ENCODE data around the gene ABLIM3. TPM values are rescaled to one million over a fixed set of nuclear protein-coding genes. Genes with fewer than 3 reads are reported as not detected.

Gene ABLIM3
- total RNA-seq, 1 donor from 2014 or later: 3.9 TPM

DNA sequence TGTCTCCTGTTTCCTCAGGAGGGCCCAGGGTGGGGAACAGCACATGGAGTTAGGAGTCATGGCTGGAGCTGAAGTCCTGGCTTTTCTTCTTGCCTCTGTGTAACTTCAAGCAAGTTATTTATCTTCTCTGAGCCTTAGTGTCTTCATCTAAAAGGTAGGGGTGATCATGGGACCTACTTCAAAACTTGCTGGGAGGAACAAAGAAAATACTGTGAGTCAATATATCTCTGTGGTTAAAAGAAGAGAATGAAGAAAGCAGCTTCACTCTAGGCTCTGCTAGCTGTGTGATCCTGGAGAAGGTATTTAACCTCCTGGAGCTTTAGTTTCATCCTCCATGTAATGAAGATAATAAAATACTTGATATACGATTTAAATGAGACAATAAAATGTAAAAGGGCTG, 156.9 kb downstream of the ABLIM3 start:
- Histone ChIP-seq H3K27me3 (ENCODE audit: insufficient read depth, low read length) (no peaks in the 10 kb centered on the region), H3K4me1 (ENCODE audit: insufficient read depth, low read length) (no peaks in the 10 kb centered on the region), H2AFZ (ENCODE audit: low read depth, low read length) (no peak overlapping the region), H3K9me3 (ENCODE audit: insufficient read depth, low read depth, low read length) (no peaks in the 10 kb centered on the region), H3K4me3 (ENCODE audit: insufficient read depth, low read depth, low read length) (no peak overlapping the region), H3K79me2 (ENCODE audit: insufficient read depth, low read length) (no peaks in the 10 kb centered on the region), H3K4me2 (ENCODE audit: low read length) (no peak overlapping the region), H3K9ac (ENCODE audit: low read length) (no peak overlapping the region), H4K20me1 (ENCODE audit: insufficient read depth, low read length) (no peaks in the 10 kb centered on the region), H3K36me3 (ENCODE audit: insufficient read depth, low read length) (no peaks in the 10 kb centered on the region), H3K27ac (ENCODE audit: low read depth, low read length) (no peak overlapping the region)
- FAIRE-seq: no peak
- H3K4me3 Mint-ChIP-seq (ENCODE audit: unreplicated experiment): no peak overlapping the region
- TF ChIP-seq, protein P1, sequence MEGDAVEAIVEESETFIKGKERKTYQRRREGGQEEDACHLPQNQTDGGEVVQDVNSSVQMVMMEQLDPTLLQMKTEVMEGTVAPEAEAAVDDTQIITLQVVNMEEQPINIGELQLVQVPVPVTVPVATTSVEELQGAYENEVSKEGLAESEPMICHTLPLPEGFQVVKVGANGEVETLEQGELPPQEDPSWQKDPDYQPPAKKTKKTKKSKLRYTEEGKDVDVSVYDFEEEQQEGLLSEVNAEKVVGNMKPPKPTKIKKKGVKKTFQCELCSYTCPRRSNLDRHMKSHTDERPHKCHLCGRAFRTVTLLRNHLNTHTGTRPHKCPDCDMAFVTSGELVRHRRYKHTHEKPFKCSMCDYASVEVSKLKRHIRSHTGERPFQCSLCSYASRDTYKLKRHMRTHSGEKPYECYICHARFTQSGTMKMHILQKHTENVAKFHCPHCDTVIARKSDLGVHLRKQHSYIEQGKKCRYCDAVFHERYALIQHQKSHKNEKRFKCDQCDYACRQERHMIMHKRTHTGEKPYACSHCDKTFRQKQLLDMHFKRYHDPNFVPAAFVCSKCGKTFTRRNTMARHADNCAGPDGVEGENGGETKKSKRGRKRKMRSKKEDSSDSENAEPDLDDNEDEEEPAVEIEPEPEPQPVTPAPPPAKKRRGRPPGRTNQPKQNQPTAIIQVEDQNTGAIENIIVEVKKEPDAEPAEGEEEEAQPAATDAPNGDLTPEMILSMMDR (IDR thresholded peaks at IDR 0.05; ENCODE audit: insufficient read depth, low read depth, low read length): no peak
- TF ChIP-seq EZH2 (IDR thresholded peaks at IDR 0.05; ENCODE audit: insufficient read depth, low read length): no peak
- H3K27me3 Mint-ChIP-seq (ENCODE audit: low read depth, unreplicated experiment): no peaks in the 10 kb centered on the region
- H3K36me3 Mint-ChIP-seq (ENCODE audit: low read depth, unreplicated experiment): peaks cover 3% of the 10 kb centered on the region
- no peak for DNase-seq (ENCODE audit: low read depth)
- H3K9me3 Mint-ChIP-seq (ENCODE audit: unreplicated experiment): no peaks in the 10 kb centered on the region
- H3K27ac Mint-ChIP-seq (ENCODE audit: unreplicated experiment): no peak overlapping the region
- peaks cover 19% of the 10 kb centered on the region for H3K4me1 Mint-ChIP-seq (ENCODE audit: low read depth, unreplicated experiment)

DNA sequence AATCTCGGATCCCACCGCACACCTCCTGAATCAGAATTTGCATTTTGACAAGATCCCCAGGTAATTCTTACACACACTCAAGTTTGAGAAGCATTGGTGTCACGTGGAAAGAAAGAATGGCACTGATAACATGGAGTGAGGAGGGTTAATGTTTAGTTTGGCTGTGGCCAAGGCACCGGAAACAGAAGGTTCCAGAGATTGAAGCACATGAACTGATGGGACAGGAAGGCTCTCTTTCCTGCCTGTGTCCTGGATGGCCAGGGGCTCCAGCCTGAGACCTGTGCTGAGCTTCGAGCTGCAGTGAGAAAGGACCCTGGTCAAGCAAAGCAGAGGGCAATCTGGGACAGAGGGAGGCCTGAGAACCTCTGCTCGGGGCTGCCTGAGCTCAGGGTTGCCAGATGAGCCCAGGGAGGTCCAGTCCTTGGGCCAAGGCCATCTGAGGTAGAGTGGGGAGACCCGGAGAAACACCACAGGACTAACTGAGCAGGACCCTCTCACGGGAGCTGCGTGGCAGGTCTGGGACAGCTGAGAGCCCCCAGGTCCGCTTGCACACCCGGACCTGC, 157.6 kb downstream of the ABLIM3 start:
- Histone ChIP-seq H2AFZ (ENCODE audit: low read depth, low read length) (no peak overlapping the region), H3K9ac (ENCODE audit: low read length) (no peak overlapping the region), H3K36me3 (ENCODE audit: insufficient read depth, low read length) (no peaks in the 10 kb centered on the region), H4K20me1 (ENCODE audit: insufficient read depth, low read length) (no peaks in the 10 kb centered on the region), H3K27ac (ENCODE audit: low read depth, low read length) (no peak overlapping the region), H3K27me3 (ENCODE audit: insufficient read depth, low read length) (no peaks in the 10 kb centered on the region), H3K4me1 (ENCODE audit: insufficient read depth, low read length) (no peaks in the 10 kb centered on the region), H3K4me3 (ENCODE audit: insufficient read depth, low read depth, low read length) (no peak overlapping the region), H3K9me3 (ENCODE audit: insufficient read depth, low read depth, low read length) (no peaks in the 10 kb centered on the region), H3K4me2 (ENCODE audit: low read length) (no peak overlapping the region), H3K79me2 (ENCODE audit: insufficient read depth, low read length) (no peaks in the 10 kb centered on the region)
- Mint-ChIP-seq H3K9me3 (ENCODE audit: unreplicated experiment) (no peaks in the 10 kb centered on the region), H3K36me3 (ENCODE audit: low read depth, unreplicated experiment) (peaks cover 3% of the 10 kb centered on the region), H3K4me3 (ENCODE audit: unreplicated experiment) (no peak overlapping the region), H3K27me3 (ENCODE audit: low read depth, unreplicated experiment) (no peaks in the 10 kb centered on the region), H3K4me1 (ENCODE audit: low read depth, unreplicated experiment) (peaks cover 19% of the 10 kb centered on the region), H3K27ac (ENCODE audit: unreplicated experiment) (no peak overlapping the region)
- TF ChIP-seq, protein P1 (IDR thresholded peaks at IDR 0.05; ENCODE audit: insufficient read depth, low read depth, low read length): no peak
- TF ChIP-seq EZH2 (IDR thresholded peaks at IDR 0.05; ENCODE audit: insufficient read depth, low read length): no peak
- DNase-seq (ENCODE audit: low read depth): no peak
- FAIRE-seq: no peak

DNA sequence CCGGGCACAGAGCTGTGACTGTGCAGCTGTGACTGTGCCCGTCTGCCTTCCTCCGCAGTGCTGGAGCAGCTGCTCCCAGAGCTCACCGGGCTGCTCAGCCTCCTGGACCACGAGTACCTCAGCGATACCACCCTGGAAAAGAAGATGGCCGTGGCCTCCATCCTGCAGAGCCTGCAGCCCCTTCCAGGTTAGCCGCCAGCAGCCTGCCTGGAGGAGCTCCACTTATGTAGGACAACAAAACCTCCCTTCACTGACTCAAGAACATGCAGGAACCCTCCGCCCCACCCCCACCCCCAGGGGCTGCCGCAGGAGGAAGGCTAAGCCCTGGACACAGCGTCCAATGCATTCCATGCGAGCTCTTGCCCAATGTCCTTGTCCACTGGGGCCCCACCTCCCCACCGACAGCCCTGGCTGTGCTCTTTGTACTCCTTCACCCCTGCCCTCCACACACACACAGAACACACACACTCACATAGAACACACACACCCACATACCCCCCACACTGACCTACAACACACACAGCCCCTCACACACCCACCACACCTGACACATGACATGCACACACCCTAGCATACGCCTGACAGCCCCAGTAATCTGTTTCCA, 158.3 kb downstream of the ABLIM3 start:
- H3K4me1 Mint-ChIP-seq (ENCODE audit: low read depth, unreplicated experiment): peaks cover 19% of the 10 kb centered on the region
- no peaks in the 10 kb centered on the region for H3K79me2 ChIP-seq (ENCODE audit: insufficient read depth, low read length)
- H3K27ac Mint-ChIP-seq (ENCODE audit: unreplicated experiment): no peak overlapping the region
- H3K27me3 Mint-ChIP-seq (ENCODE audit: low read depth, unreplicated experiment): no peaks in the 10 kb centered on the region
- no peaks in the 10 kb centered on the region for H3K27me3 ChIP-seq (ENCODE audit: insufficient read depth, low read length)
- H3K4me3 ChIP-seq (ENCODE audit: insufficient read depth, low read depth, low read length): no peak overlapping the region
- no peak overlapping the region for H3K27ac ChIP-seq (ENCODE audit: low read depth, low read length)
- H3K9me3 ChIP-seq (ENCODE audit: insufficient read depth, low read depth, low read length): no peaks in the 10 kb centered on the region
- no peak for FAIRE-seq
- no peaks in the 10 kb centered on the region for H3K36me3 ChIP-seq (ENCODE audit: insufficient read depth, low read length)
- H3K9me3 Mint-ChIP-seq (ENCODE audit: unreplicated experiment): no peaks in the 10 kb centered on the region
- no peak overlapping the region for H3K9ac ChIP-seq (ENCODE audit: low read length)
- H3K36me3 Mint-ChIP-seq (ENCODE audit: low read depth, unreplicated experiment): peaks cover 3% of the 10 kb centered on the region
- no peak for TF ChIP-seq EZH2 (IDR thresholded peaks at IDR 0.05; ENCODE audit: insufficient read depth, low read length)
- TF ChIP-seq, protein P1 (IDR thresholded peaks at IDR 0.05; ENCODE audit: insufficient read depth, low read depth, low read length): no peak
- no peaks in the 10 kb centered on the region for H3K4me1 ChIP-seq (ENCODE audit: insufficient read depth, low read length)
- H3K4me3 Mint-ChIP-seq (ENCODE audit: unreplicated experiment): no peak overlapping the region
- H2AFZ ChIP-seq (ENCODE audit: low read depth, low read length): no peak overlapping the region
- no peak for DNase-seq (ENCODE audit: low read depth)
- no peak overlapping the region for H3K4me2 ChIP-seq (ENCODE audit: low read length)
- no peaks in the 10 kb centered on the region for H4K20me1 ChIP-seq (ENCODE audit: insufficient read depth, low read length)
